Measurements from ENCODE around the gene C4orf54.

C4orf54 gene

DNA sequence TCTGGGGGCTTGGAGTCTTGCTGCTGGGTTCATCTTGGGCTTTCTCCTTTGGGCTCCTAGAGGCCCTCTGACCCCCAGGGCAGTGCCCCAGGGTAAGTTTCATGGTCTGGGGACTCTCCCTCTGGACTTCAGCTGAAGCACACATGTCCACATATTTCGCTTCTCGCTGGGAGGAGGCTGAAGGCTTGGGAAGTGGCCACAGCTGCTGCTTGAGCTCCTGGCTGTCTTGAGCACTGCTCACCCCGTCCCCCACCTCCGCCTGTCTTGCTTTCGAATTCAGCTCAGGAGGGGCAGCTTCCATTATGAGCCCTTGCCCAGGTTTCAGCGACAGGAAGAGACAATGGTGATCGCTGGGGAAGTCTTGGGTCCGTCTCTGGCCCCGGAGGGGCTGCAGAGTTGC, 3.7 kb downstream of the C4orf54 start:
- Histone ChIP-seq H3K4me1 (ENCODE audit: control insufficient read depth in 1 of 2, insufficient read depth in 2 of 2, low read length in 2 of 2) (no peaks in the 10 kb centered on the region), H3K4me3 (ENCODE audit: low read depth in 1 of 2, low read length in 2 of 2) (no peak overlapping the region), H3K27ac (ENCODE audit: low read depth, low read length) (no peak overlapping the region), H3K36me3 (ENCODE audit: control insufficient read depth in 1 of 2, insufficient read depth in 2 of 2, low read length in 2 of 2) (no peaks in the 10 kb centered on the region), H3K9me3 (ENCODE audit: control insufficient read depth in 1 of 2, low read length in 2 of 2) (no peaks in the 10 kb centered on the region), H3K9ac (ENCODE audit: low read depth in 1 of 2, low read length in 2 of 2) (no peak overlapping the region), H3K27me3 (ENCODE audit: control insufficient read depth in 1 of 2, insufficient read depth in 2 of 2, low read length in 2 of 2) (no peaks in the 10 kb centered on the region)

DNA sequence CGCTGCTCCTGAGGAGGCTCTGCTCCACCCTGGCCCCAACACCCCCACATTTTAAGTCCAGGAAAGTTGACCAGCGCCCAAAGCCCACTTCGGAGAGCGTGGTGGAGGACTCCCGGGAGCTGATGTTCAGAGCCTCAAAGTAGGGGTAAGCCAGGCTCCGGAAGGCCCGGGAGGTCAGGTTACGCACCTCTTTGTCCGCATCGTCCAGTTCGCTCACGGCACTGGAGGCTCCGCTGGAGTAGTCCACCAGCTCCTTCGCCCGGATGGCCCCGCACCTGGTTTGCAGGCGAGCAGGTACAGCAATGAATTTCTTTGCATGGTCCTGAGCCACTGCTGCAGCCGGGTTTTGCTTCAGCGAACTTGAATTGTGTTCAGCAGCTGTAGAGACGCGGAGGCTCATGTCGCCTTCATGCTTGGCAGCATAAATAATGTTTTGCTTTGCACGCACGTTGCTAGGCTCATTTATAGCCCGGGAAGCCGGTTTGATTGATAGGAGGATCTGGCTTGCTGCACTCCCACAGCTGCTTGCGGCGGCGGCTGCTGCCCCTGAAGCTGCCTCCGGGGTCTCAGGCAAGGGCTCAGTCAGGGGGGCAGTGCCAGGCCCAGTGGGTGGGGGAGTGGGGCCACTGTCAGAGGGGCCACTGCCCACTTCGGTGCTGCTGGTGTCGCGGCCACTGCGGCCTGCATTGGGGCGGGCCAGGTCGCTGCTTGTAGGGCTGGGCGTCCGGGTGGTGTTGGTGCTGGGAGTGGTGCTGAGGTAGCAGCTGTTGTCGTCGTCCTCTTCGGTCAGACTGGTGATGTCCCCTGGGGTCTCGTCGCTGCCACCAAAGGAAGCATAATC, 4.8 kb downstream of the C4orf54 start:
- Histone ChIP-seq H3K9me3 (ENCODE audit: control insufficient read depth in 1 of 2, low read length in 2 of 2) (no peaks in the 10 kb centered on the region), H3K27me3 (ENCODE audit: control insufficient read depth in 1 of 2, insufficient read depth in 2 of 2, low read length in 2 of 2) (no peaks in the 10 kb centered on the region), H3K4me1 (ENCODE audit: control insufficient read depth in 1 of 2, insufficient read depth in 2 of 2, low read length in 2 of 2) (no peaks in the 10 kb centered on the region), H3K9ac (ENCODE audit: low read depth in 1 of 2, low read length in 2 of 2) (no peak overlapping the region), H3K27ac (ENCODE audit: low read depth, low read length) (no peak overlapping the region), H3K4me3 (ENCODE audit: low read depth in 1 of 2, low read length in 2 of 2) (no peak overlapping the region), H3K36me3 (ENCODE audit: control insufficient read depth in 1 of 2, insufficient read depth in 2 of 2, low read length in 2 of 2) (no peaks in the 10 kb centered on the region)

DNA sequence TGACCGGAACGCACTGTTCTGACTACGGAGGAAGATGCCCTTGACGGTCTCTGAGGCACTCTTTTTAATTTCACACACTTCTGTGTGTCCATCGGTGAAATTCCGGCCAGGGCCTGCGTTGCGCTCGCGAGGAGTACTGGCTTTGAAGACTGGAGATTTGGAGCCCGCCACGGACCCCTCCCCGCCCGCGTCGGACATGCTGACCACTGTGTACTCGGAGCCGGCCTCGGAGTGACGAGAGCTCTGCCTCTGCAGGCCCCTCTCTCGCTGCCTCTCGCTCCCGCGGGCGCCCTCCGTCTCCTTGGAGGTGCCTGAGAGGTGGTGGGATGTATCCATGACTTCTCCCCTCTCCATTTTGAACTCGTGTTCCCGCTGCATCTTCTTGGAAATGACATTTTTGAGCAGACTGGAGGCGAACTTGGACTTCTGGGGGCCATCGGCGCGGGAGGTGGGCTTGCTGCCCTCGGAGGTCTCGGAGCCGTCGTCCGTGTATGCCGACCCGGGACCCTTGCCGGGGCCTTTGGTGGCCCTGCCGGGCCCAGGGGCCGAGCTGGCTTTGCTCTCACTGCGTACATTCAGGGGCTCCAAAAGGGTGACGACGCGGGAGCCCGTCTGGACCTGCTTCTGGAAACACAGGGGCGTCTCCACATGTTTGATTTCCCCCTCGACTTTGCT, 5.7 kb downstream of the C4orf54 start:
- Histone ChIP-seq H3K27ac (ENCODE audit: low read depth, low read length) (no peak overlapping the region), H3K27me3 (ENCODE audit: control insufficient read depth in 1 of 2, insufficient read depth in 2 of 2, low read length in 2 of 2) (no peaks in the 10 kb centered on the region), H3K4me3 (ENCODE audit: low read depth in 1 of 2, low read length in 2 of 2) (no peak overlapping the region), H3K9ac (ENCODE audit: low read depth in 1 of 2, low read length in 2 of 2) (no peak overlapping the region), H3K4me1 (ENCODE audit: control insufficient read depth in 1 of 2, insufficient read depth in 2 of 2, low read length in 2 of 2) (no peaks in the 10 kb centered on the region), H3K9me3 (ENCODE audit: control insufficient read depth in 1 of 2, low read length in 2 of 2) (no peaks in the 10 kb centered on the region), H3K36me3 (ENCODE audit: control insufficient read depth in 1 of 2, insufficient read depth in 2 of 2, low read length in 2 of 2) (no peaks in the 10 kb centered on the region)

DNA sequence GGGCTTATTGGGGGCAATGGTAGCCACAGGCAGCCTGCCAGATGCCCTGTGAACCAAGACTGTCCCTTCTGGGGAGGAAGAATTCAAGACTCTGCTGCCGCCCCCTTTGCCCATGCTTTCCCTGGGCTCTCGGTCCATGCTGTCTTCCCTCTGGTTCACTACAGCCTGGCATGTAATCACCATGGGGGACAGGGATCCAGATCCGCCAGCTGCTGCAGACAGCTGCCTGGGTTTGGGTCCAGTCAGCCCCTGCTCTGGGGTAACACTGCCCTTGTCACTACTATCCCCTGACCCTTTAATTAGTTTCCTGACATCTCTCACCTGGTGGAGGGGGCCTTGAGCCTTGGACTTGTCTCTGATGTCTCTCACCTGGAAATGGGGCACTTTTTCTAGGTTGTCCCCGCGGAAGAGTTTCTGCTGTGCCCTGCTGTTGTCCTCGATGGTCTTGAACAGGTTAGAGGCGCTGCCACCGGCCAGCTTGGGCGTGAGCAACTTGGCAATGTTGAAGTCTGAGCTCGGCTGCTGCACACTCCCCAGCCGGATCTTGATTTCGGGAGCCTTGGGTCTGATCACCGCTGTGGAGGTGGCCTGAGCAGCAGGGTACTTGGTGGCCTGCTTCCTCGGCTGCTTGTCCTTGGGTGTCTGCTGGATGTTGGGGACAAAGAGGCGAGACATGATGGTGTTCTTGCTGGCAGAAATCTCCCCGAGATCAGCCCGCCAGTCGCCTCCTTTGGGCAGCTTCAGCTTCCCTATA, 6.4 kb downstream of the C4orf54 start:
- Histone ChIP-seq H3K36me3 (ENCODE audit: control insufficient read depth in 1 of 2, insufficient read depth in 2 of 2, low read length in 2 of 2) (no peaks in the 10 kb centered on the region), H3K4me3 (ENCODE audit: low read depth in 1 of 2, low read length in 2 of 2) (no peak overlapping the region), H3K9me3 (ENCODE audit: control insufficient read depth in 1 of 2, low read length in 2 of 2) (no peaks in the 10 kb centered on the region), H3K9ac (ENCODE audit: low read depth in 1 of 2, low read length in 2 of 2) (no peak overlapping the region), H3K27me3 (ENCODE audit: control insufficient read depth in 1 of 2, insufficient read depth in 2 of 2, low read length in 2 of 2) (no peaks in the 10 kb centered on the region), H3K4me1 (ENCODE audit: control insufficient read depth in 1 of 2, insufficient read depth in 2 of 2, low read length in 2 of 2) (no peaks in the 10 kb centered on the region), H3K27ac (ENCODE audit: low read depth, low read length) (no peak overlapping the region)

DNA sequence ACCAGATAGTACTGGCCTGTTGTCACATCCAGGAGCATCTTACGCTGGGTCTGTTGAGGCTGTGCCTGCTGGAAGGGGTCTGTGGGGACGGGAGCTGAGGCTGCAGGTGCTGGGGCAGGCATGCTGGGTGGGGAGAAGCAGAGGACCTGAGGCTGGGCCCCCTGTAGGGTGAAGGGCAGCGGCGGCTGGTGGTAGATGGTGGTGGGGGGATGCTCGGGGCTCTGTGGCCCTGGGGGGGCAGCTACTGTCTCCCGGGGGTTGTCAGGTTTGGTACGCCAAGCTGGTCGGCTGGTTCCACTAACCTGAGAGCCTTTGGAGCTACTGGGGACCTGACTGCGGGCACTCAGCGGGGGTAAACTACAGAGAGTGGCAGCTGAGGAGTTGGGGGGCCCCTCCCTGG, 7.8 kb downstream of the C4orf54 start:
- H3K9me3 ChIP-seq (ENCODE audit: control insufficient read depth in 1 of 2, low read length in 2 of 2): no peaks in the 10 kb centered on the region
- no peaks in the 10 kb centered on the region for H3K27me3 ChIP-seq (ENCODE audit: control insufficient read depth in 1 of 2, insufficient read depth in 2 of 2, low read length in 2 of 2)
- H3K4me1 ChIP-seq (ENCODE audit: control insufficient read depth in 1 of 2, insufficient read depth in 2 of 2, low read length in 2 of 2): no peaks in the 10 kb centered on the region
- no peak overlapping the region for H3K4me3 ChIP-seq (ENCODE audit: low read depth in 1 of 2, low read length in 2 of 2)
- H3K36me3 ChIP-seq (ENCODE audit: control insufficient read depth in 1 of 2, insufficient read depth in 2 of 2, low read length in 2 of 2): no peaks in the 10 kb centered on the region
- no peak overlapping the region for H3K27ac ChIP-seq (ENCODE audit: low read depth, low read length)
- H3K9ac ChIP-seq (ENCODE audit: low read depth in 1 of 2, low read length in 2 of 2): no peak overlapping the region

DNA sequence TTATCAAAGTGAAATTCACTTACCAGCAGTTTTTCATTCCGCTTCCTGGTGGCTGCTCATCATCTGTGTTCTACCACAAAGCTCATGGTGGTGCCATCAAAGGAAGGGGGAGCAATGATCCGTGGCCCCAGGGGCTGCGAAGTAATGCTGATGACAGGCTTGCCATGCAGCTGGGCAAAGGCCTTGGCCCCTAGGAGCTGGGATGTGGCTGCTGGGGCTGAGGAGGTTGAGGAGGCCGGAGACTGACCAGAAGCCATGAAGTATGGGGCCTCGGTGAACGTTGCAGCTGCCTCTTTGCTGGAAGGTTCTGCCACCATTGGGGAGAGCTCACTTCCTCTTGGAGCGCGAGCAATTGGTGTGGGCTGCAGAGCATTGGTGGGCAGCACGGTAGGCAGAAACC, 8.4 kb downstream of the C4orf54 start:
- Histone ChIP-seq H3K27ac (ENCODE audit: low read depth, low read length) (no peak overlapping the region), H3K36me3 (ENCODE audit: control insufficient read depth in 1 of 2, insufficient read depth in 2 of 2, low read length in 2 of 2) (no peaks in the 10 kb centered on the region), H3K4me1 (ENCODE audit: control insufficient read depth in 1 of 2, insufficient read depth in 2 of 2, low read length in 2 of 2) (no peaks in the 10 kb centered on the region), H3K9me3 (ENCODE audit: control insufficient read depth in 1 of 2, low read length in 2 of 2) (no peaks in the 10 kb centered on the region), H3K4me3 (ENCODE audit: low read depth in 1 of 2, low read length in 2 of 2) (no peak overlapping the region), H3K27me3 (ENCODE audit: control insufficient read depth in 1 of 2, insufficient read depth in 2 of 2, low read length in 2 of 2) (no peaks in the 10 kb centered on the region), H3K9ac (ENCODE audit: low read depth in 1 of 2, low read length in 2 of 2) (no peak overlapping the region)

DNA sequence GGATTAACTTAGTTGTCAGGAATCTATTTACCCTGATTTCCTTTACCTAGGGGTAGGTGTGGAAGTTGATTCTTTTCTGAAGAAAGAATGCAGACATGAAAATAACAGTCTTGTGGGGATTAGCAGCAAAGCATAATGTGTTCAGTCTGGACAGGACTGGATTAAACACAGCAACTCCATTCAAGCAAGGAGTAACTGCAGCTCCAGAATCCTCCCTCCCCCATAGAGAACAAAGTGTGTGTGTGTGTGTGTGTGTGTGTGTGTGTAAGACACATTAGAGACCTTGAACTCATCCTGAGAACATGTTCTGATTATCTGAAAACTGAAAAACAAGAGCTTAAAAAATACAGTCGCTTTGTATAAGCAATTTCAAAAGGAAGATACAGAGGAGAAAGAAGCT, 9.3 kb downstream of the C4orf54 start:
- Histone ChIP-seq H3K4me1 (ENCODE audit: control insufficient read depth in 1 of 2, insufficient read depth in 2 of 2, low read length in 2 of 2) (no peaks in the 10 kb centered on the region), H3K9me3 (ENCODE audit: control insufficient read depth in 1 of 2, low read length in 2 of 2) (no peaks in the 10 kb centered on the region), H3K4me3 (ENCODE audit: low read depth in 1 of 2, low read length in 2 of 2) (no peak overlapping the region), H3K36me3 (ENCODE audit: control insufficient read depth in 1 of 2, insufficient read depth in 2 of 2, low read length in 2 of 2) (no peaks in the 10 kb centered on the region), H3K27me3 (ENCODE audit: control insufficient read depth in 1 of 2, insufficient read depth in 2 of 2, low read length in 2 of 2) (no peaks in the 10 kb centered on the region), H3K27ac (ENCODE audit: low read depth, low read length) (no peak overlapping the region), H3K9ac (ENCODE audit: low read depth in 1 of 2, low read length in 2 of 2) (no peak overlapping the region)

DNA sequence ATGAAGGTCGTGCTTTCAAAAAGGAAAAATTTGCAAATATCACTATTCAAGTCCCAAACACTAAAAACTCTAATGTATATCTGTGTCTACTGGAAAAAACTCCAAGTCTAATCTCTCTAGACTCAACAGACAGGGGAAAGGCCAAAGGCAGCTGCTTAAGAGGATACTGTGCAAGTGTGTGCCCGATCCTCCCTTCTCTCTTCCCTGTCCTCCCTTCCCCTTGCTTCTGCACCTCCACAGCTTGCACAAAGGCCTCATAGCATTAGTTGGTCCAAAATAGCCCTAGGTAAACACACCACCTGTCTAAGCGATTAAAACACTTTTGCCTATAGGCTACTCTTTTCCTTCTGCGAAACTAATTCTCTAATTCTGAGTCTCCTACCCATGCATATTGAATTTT, 10.6 kb downstream of the C4orf54 start:
- Histone ChIP-seq H3K9ac (ENCODE audit: low read depth in 1 of 2, low read length in 2 of 2) (no peak overlapping the region), H3K27ac (ENCODE audit: low read depth, low read length) (no peak overlapping the region), H3K36me3 (ENCODE audit: control insufficient read depth in 1 of 2, insufficient read depth in 2 of 2, low read length in 2 of 2) (no peaks in the 10 kb centered on the region), H3K4me1 (ENCODE audit: control insufficient read depth in 1 of 2, insufficient read depth in 2 of 2, low read length in 2 of 2) (no peaks in the 10 kb centered on the region), H3K9me3 (ENCODE audit: control insufficient read depth in 1 of 2, low read length in 2 of 2) (no peaks in the 10 kb centered on the region), H3K27me3 (ENCODE audit: control insufficient read depth in 1 of 2, insufficient read depth in 2 of 2, low read length in 2 of 2) (no peaks in the 10 kb centered on the region), H3K4me3 (ENCODE audit: low read depth in 1 of 2, low read length in 2 of 2) (no peak overlapping the region)

DNA sequence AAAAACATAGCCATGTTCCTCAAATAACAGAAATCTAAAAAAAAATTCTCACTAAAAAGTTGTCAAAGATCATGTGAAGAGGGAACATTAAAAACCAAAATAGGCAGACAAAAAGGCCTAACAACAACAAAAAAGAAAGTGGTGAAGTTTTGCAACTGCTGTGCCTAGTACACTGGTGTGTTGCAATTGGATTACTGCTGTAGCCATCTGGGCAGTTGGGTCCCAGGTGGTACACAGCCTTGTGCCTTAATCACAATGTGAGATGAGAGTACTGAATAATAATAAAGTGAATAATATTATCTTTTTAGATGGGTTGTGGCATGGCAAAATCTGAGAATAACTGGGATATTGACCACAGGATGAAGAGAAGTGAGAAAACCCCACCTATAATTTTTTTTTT, 12.0 kb downstream of the C4orf54 start:
- H3K4me3 ChIP-seq (ENCODE audit: low read depth in 1 of 2, low read length in 2 of 2): no peak overlapping the region
- no peak overlapping the region for H3K9ac ChIP-seq (ENCODE audit: low read depth in 1 of 2, low read length in 2 of 2)
- no peaks in the 10 kb centered on the region for H3K9me3 ChIP-seq (ENCODE audit: control insufficient read depth in 1 of 2, low read length in 2 of 2)
- no peaks in the 10 kb centered on the region for H3K4me1 ChIP-seq (ENCODE audit: control insufficient read depth in 1 of 2, insufficient read depth in 2 of 2, low read length in 2 of 2)
- no peaks in the 10 kb centered on the region for H3K27me3 ChIP-seq (ENCODE audit: control insufficient read depth in 1 of 2, insufficient read depth in 2 of 2, low read length in 2 of 2)
- H3K27ac ChIP-seq (ENCODE audit: low read depth, low read length): no peak overlapping the region
- no peaks in the 10 kb centered on the region for H3K36me3 ChIP-seq (ENCODE audit: control insufficient read depth in 1 of 2, insufficient read depth in 2 of 2, low read length in 2 of 2)

DNA sequence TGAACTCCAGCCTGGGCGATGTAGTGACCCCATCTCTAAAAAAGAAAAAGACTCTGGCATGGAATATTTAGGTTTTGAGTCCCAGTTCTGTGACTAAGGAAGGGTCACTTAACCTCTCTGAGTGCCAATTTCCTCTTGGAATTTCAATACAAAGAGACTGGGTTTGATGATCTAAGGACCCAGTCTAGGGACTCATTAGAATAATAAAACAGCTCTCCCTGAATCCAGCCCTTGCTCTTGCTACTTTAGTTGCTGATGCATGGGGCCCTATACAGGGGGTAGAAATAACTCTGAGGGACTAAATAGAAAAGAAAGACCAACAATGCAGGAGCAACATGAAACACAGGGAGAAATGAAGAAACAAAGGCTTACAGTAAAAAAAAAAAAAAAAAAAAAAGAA, 12.6 kb downstream of the C4orf54 start:
- Histone ChIP-seq H3K4me3 (ENCODE audit: low read depth in 1 of 2, low read length in 2 of 2) (no peak overlapping the region), H3K36me3 (ENCODE audit: control insufficient read depth in 1 of 2, insufficient read depth in 2 of 2, low read length in 2 of 2) (no peaks in the 10 kb centered on the region), H3K27ac (ENCODE audit: low read depth, low read length) (no peak overlapping the region), H3K9me3 (ENCODE audit: control insufficient read depth in 1 of 2, low read length in 2 of 2) (no peaks in the 10 kb centered on the region), H3K27me3 (ENCODE audit: control insufficient read depth in 1 of 2, insufficient read depth in 2 of 2, low read length in 2 of 2) (no peaks in the 10 kb centered on the region), H3K9ac (ENCODE audit: low read depth in 1 of 2, low read length in 2 of 2) (no peak overlapping the region), H3K4me1 (ENCODE audit: control insufficient read depth in 1 of 2, insufficient read depth in 2 of 2, low read length in 2 of 2) (no peaks in the 10 kb centered on the region)
